Neural crest cell (in vitro differentiated cells): ENCODE results near the gene OSM. TPM values are rescaled to one million over a fixed set of nuclear protein-coding genes. Genes with fewer than 3 reads are reported as not detected.

ENCODE experiments used
- DNase-seq: peaks from one replicate; pipeline ENCODE4 v3.0.0; 2021; ENCODE audit warnings: low read depth, mixed read lengths, low spot score
- H3K27ac Mint-ChIP-seq: one replicate; pipeline ENCODE4 v1.8.0; 2021; ENCODE audit warnings: mild to moderate bottlenecking, mixed read lengths; ENCODE audit not compliant: unreplicated experiment
- H3K27me3 Mint-ChIP-seq: 2 replicates; pipeline ENCODE4 v1.8.0; 2021; ENCODE audit warnings: low read depth, mild to moderate bottlenecking, mixed read lengths
- H3K36me3 Mint-ChIP-seq: 2 replicates; pipeline ENCODE4 v1.8.0; 2021; ENCODE audit warnings: low read depth, mild to moderate bottlenecking, mixed read lengths
- H3K4me1 Mint-ChIP-seq: 2 replicates; pipeline ENCODE4 v1.8.0; 2021; ENCODE audit warnings: mixed read lengths
- H3K4me3 Mint-ChIP-seq: one replicate; pipeline ENCODE4 v1.8.0; 2021; ENCODE audit warnings: mild to moderate bottlenecking, mixed read lengths
- H3K9me3 Mint-ChIP-seq: 2 replicates; pipeline ENCODE4 v1.8.0; 2021; ENCODE audit warnings: mixed read lengths
- total RNA-seq: library from RNA; stranded (reverse); gene quantifications from 2 replicates; pipeline ENCODE4 v1.2.1, GENCODE V29; 2021
- TF ChIP-seq, protein P1 (sequence below): fragments of 200-600 bp; sonication (generic); conservative IDR thresholded peaks from 2 replicates; pipeline ENCODE4 v1.5.0; 2021; ENCODE audit warnings: antibody characterized with exemption, mild to moderate bottlenecking

Gene OSM
- total RNA-seq, 1 donor from 2014 or later = not detected

DNA sequence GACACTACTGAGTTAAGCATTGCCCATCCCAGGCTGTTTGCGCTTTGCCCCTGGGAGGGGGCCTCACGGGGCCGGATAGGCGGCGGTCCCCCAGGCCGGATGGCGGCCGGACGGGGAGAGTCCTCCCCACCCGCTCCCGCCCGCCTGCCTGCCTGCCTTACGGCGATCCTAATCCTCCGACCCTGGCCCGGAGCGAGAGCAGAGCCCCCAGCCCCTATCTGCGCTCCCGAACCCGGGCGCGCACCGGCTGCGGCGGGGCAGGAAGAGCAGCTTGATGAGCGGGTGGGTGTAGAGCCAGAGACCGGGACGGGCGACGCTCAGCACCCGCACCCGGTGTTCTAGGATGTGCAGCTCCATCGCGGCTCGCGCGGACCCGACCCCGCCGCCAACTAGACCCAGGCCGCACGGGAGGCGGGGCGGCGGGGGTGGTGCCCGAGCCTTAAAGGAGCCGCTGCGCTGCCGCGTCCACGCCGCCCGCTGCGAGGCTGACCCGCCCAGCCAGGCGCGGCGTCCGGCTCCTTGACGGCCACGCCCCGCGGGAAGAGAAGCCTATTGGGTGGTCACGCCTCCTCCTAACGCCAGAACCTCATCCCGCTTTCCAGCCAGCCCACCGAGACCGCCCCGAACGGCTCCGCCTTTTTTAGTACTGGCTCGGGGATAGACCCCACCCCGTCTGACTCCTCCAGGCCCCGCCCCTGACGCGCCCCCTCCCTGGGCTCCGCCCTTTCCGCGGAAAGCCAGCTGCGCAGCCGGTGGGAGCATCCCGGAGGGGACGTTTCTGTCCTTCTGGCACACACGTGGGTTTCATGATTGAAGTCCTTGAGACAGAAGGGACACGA lies 22.7 kb upstream of the OSM start, which contains the start of gene CASTOR1:
Gene CASTOR1 (minus strand): TSS at position 365 of the 839 bp plus-strand sequence. CDS start 8 bp downstream, at position 357.
- Mint-ChIP-seq H3K27ac (peak within 1 kb of the TSS; percentile 78), H3K36me3 (no peaks in the 10 kb centered on the region), H3K9me3 (no peaks in the 10 kb centered on the region), H3K4me3 (peak within 1 kb of the TSS; percentile 94), H3K27me3 (peaks cover 3% of the 10 kb centered on the region), H3K4me1 (peaks cover 16% of the 10 kb centered on the region)
- TF ChIP-seq, protein P1, sequence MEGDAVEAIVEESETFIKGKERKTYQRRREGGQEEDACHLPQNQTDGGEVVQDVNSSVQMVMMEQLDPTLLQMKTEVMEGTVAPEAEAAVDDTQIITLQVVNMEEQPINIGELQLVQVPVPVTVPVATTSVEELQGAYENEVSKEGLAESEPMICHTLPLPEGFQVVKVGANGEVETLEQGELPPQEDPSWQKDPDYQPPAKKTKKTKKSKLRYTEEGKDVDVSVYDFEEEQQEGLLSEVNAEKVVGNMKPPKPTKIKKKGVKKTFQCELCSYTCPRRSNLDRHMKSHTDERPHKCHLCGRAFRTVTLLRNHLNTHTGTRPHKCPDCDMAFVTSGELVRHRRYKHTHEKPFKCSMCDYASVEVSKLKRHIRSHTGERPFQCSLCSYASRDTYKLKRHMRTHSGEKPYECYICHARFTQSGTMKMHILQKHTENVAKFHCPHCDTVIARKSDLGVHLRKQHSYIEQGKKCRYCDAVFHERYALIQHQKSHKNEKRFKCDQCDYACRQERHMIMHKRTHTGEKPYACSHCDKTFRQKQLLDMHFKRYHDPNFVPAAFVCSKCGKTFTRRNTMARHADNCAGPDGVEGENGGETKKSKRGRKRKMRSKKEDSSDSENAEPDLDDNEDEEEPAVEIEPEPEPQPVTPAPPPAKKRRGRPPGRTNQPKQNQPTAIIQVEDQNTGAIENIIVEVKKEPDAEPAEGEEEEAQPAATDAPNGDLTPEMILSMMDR = no peak
- peak; percentile 95 for DNase-seq

- Mint-ChIP-seq H3K27ac (peak overlapping the region; percentile 78), H3K4me3 (peak overlapping the region; percentile 94), H3K4me1 (peaks cover 16% of the 10 kb centered on the region), H3K27me3 (peaks cover 3% of the 10 kb centered on the region), H3K9me3 (no peaks in the 10 kb centered on the region), H3K36me3 (no peaks in the 10 kb centered on the region)
- no peak for DNase-seq
- TF ChIP-seq, protein P1 = no peak
Observed at GRCh38 chr22:30288419-30289140, 21.9 kb upstream of the OSM start.

- peak overlapping the region; percentile 94 for H3K4me3 Mint-ChIP-seq
- H3K4me1 Mint-ChIP-seq = peaks cover 16% of the 10 kb centered on the region
- TF ChIP-seq, protein P1 = peak; percentile 82
- peak overlapping the region; percentile 78 for H3K27ac Mint-ChIP-seq
- H3K27me3 Mint-ChIP-seq = peaks cover 3% of the 10 kb centered on the region
- H3K36me3 Mint-ChIP-seq = no peaks in the 10 kb centered on the region
- DNase-seq = peak; percentile 67
- H3K9me3 Mint-ChIP-seq = no peaks in the 10 kb centered on the region
Observed at GRCh38 chr22:30287648-30288418, 21.2 kb upstream of the OSM start.

- H3K4me3 Mint-ChIP-seq = peak overlapping the region; percentile 16
- peaks cover 3% of the 10 kb centered on the region for H3K27me3 Mint-ChIP-seq
- H3K9me3 Mint-ChIP-seq = no peaks in the 10 kb centered on the region
- no peaks in the 10 kb centered on the region for H3K36me3 Mint-ChIP-seq
- peaks cover 16% of the 10 kb centered on the region for H3K4me1 Mint-ChIP-seq
- DNase-seq = peak; percentile 71
- H3K27ac Mint-ChIP-seq = peak overlapping the region; percentile 19
- TF ChIP-seq, protein P1 = peak; percentile 88
Observed at GRCh38 chr22:30286813-30287647, 20.4 kb upstream of the OSM start.
